Stimulated activated naive CD8-positive, alpha-beta T cell treated with anti-CD3 and anti-CD28 coated beads, Interleukin-15, amount 100 ng/mL, for 72 hours (primary cell): ENCODE measurements around the gene FNDC8.
A peak's percentile ranks its signal among the peaks of the same experiment; 100 is the strongest.

Experiments
- ATAC-seq: fragments of 150-1000 bp; cut with Tn5 transposase; 2 replicates; pipeline ENCODE4 v1.10.0; 2021; ENCODE audit warnings: mild to moderate bottlenecking, moderate library complexity
- DNase-seq, 2 donors: peaks; one replicate each; pipeline ENCODE4 v3.0.0; 2021 to 2022
- H3K27ac Mint-ChIP-seq, 2 donors: one replicate each; pipeline ENCODE4 v1.8.0; 2022; ENCODE audit warnings: mild to moderate bottlenecking in 2 of 2, mixed read lengths in 2 of 2, moderate library complexity in 2 of 2
- H3K27me3 Mint-ChIP-seq: one replicate; pipeline ENCODE4 v1.8.0; 2022; ENCODE audit warnings: mixed read lengths
- H3K4me1 Mint-ChIP-seq: one replicate; pipeline ENCODE4 v1.8.0; 2022; ENCODE audit warnings: mild to moderate bottlenecking, mixed read lengths
- H3K4me3 Mint-ChIP-seq, 2 donors: one replicate each; pipeline ENCODE4 v1.8.0; 2022; ENCODE audit warnings: mild to moderate bottlenecking in 2 of 2, mixed read lengths in 2 of 2, moderate library complexity in 1 of 2
- H3K9me3 Mint-ChIP-seq, 2 donors: one replicate each; pipeline ENCODE4 v1.8.0; 2022; ENCODE audit warnings: mixed read lengths in 2 of 2

FNDC8 gene

DNA sequence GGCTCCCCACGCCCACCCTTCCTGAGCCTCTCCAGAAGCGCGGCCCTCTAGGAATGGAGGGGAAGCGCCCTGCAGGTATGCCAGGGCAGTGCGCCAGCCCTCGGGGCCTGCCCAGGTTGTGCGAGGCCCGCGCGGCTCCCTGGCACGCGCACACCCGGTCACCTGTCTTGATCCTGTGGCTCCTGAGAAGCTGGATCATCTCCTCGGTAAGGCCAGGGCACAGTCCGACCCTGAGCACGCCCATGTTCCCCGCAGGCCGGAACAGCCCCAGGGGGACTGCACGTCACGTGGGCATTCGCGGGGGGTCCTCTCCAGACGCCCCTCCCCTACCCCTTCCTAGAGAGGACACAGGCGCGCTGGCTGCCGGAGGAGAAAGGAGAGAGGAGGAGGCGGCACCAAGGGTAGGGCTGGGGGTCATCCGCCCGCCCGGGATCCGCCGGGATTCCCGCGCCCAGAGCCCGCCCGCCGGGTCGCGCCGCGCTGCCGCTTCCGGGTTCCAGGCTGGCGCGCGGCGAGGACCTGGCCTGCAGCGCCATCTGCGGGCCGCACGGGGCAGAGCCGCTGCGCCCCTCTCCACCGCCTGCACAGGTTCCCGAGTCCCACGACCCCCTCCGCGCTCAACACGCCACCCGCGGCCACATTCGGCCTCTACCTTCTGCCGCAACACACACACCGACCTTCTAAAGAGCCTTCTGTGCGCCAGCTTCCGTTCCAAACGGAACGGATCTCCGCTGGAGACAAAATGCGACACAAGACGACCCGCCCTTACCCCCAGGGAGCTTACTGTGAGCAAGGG is 1.8 kb upstream of the FNDC8 start, which contains the start of gene RAD51D:
Gene RAD51D, minus strand, starts transcription at position 491 of the 796 bp plus-strand sequence. Its CDS starts 247 bp downstream, at position 244.
- DNase-seq (peak; percentile 85 to 86), ATAC-seq (peak; percentile 91)
- H3K4me1 Mint-ChIP-seq: peaks cover 43% of the 10 kb centered on the region
- H3K27me3 Mint-ChIP-seq: no peaks in the 10 kb centered on the region
- peak within 1 kb of the TSS; percentile 97 to 98 for H3K27ac Mint-ChIP-seq
- no peaks in the 10 kb centered on the region for H3K9me3 Mint-ChIP-seq
- H3K4me3 Mint-ChIP-seq: peak within 1 kb of the TSS; percentile 90 to 98

DNA sequence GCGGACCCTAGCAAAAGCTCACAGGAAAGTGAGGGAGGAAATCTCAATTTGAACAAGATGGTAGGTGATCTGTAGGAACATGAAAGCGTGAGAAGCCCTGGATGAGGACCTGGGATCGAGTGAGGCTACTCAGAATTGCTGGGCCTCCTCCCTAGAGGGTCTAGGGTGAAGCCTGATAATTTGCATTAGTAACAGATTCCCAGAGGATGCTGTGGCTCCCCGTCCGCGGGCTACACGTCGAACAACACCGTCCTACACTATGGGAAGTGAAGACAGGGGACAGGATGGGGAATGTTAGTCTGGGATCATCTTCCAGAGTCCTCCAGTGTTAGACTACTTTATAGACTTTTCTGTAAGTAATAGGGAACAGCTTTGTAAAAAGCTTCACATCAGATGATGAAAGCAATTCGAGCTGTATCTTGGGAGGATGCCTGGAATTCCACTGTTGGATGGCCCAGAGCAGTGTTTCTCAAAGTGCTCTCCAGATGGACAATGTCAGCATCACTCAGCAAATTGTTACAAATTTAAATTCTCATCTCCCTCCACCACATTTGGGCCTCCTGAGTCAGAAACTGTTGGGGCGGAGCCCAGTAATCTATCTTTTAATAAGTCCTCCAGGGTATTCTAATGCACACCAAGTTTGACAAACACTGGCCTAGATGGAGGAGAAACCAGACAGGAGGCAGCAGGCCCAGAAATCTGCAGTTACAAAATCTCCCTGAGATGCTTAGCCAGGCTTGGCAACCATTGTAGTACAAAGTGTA is 6.5 kb downstream of the FNDC8 start:
- H3K9me3 Mint-ChIP-seq: no peaks in the 10 kb centered on the region
- DNase-seq (no peak), ATAC-seq (no peak)
- no peak overlapping the region for H3K4me3 Mint-ChIP-seq
- H3K27me3 Mint-ChIP-seq: no peaks in the 10 kb centered on the region
- H3K4me1 Mint-ChIP-seq: peaks cover 8% of the 10 kb centered on the region
- peak overlapping the region in 1 of 2 donors; percentile 41 for H3K27ac Mint-ChIP-seq

DNA sequence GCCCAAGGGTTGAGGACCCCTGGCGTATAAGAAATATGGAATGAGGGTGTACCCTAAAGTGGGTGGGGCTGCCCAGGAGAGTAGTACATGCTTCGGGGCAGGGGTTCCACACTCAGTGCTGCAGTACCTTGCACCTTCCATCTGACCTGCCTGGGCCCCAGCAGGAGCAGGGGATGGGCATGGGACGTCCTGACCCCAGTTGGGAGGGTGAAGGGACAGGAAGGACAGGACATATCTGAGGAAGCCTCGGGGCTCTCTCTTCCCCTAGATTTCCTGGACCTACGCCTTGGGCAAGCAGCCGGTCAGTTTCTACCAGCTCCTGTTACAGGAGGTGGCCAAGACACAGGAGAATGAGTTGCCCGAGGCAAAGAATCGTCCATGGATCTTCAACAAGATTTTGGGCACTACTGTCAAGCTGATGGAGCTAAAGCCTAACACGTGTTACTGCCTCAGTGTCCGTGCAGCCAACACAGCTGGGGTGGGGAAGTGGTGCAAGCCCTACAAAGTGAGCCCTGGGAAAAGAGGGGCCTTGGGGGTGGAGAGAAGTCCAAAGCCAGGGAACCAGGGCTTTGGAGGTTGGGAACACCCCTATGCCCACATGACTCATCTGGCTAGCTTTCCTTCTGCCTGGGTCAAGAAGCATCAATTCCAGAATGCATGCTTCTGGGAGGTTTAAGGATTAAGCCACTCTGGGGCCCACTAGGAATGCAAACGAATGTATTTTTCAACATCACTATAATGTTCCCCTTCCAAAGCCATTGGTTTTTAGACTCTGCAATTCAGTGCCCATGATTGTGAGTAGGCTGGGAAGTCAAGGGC is 7.9 kb downstream of the FNDC8 start:
- Mint-ChIP-seq H3K27me3 (no peaks in the 10 kb centered on the region), H3K4me3 (no peak overlapping the region), H3K9me3 (no peaks in the 10 kb centered on the region), H3K27ac (no peak overlapping the region), H3K4me1 (peaks cover 9% of the 10 kb centered on the region)
- DNase-seq: no peak
- no peak for ATAC-seq

DNA sequence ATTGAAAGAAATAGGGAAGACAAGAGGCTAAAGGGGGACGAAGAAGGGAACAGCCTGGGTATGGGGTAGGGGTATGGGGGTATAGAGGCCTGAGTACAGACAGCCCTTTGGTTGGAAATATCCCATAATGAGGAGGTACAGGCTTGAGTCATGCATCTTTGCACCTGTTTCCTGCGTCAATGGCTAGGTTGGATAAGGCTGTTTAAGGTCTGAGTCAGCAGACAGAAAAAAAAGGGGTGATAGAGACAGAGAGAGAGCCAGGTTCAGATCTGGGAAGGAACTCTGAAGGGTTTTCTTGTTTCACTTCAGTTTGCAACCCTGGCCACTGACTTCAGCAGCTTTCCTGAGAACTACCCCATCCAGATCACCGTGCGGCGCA is 8.5 kb downstream of the FNDC8 start:
- Mint-ChIP-seq H3K27ac (peak overlapping the region in 1 of 2 donors; percentile 69), H3K4me3 (no peak overlapping the region), H3K9me3 (no peaks in the 10 kb centered on the region), H3K4me1 (peaks cover 9% of the 10 kb centered on the region), H3K27me3 (no peaks in the 10 kb centered on the region)
- DNase-seq: no peak
- ATAC-seq: peak; percentile 35

DNA sequence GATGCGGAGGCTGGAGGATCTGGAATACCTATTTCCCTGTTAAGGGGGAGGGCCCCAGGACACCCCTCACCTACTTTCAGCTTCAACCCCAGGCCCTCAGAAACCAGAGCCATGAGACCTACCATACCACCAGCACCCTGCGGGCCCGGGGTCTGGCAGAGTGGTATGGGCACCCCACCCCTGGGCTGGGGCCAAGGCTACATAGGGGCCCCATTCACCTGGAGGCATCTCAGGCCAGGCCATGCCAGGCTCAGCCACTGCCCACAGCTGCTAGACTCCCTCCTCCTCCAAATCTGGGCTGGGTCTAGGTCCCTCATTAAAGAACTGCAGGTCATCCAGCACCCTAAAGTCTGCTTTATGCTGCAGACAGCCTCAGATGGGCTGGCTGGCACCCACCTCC is 9.0 kb downstream of the FNDC8 start:
- Mint-ChIP-seq H3K4me3 (no peak overlapping the region), H3K4me1 (peaks cover 9% of the 10 kb centered on the region), H3K27ac (peak overlapping the region in 1 of 2 donors; percentile 69), H3K27me3 (no peaks in the 10 kb centered on the region), H3K9me3 (no peaks in the 10 kb centered on the region)
- no peak for DNase-seq
- ATAC-seq: peak; percentile 51

DNA sequence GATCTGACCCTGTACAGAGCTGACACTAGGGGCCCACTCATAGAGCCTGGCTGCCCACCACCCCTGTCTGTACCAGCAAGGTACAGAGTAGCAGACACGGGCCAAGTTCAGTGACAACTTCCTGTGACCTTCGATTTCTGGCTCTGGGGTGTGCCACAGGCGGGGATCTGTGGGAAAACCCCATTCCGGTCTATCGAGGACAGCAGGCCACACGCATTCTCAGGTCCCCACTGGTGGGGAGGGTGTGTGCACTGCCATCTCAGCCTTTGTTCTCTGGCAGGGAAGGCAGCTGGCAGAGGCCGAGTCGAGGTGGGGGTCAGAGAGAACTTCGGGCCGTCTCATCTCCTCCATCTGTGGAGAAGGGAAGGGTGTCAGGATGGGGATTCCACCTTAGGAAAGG is 10.7 kb downstream of the FNDC8 start:
- ATAC-seq (no peak), DNase-seq (no peak)
- Mint-ChIP-seq H3K27me3 (no peaks in the 10 kb centered on the region), H3K4me3 (no peak overlapping the region), H3K4me1 (peaks cover 9% of the 10 kb centered on the region), H3K9me3 (no peaks in the 10 kb centered on the region), H3K27ac (peak overlapping the region in 1 of 2 donors; percentile 63)

DNA sequence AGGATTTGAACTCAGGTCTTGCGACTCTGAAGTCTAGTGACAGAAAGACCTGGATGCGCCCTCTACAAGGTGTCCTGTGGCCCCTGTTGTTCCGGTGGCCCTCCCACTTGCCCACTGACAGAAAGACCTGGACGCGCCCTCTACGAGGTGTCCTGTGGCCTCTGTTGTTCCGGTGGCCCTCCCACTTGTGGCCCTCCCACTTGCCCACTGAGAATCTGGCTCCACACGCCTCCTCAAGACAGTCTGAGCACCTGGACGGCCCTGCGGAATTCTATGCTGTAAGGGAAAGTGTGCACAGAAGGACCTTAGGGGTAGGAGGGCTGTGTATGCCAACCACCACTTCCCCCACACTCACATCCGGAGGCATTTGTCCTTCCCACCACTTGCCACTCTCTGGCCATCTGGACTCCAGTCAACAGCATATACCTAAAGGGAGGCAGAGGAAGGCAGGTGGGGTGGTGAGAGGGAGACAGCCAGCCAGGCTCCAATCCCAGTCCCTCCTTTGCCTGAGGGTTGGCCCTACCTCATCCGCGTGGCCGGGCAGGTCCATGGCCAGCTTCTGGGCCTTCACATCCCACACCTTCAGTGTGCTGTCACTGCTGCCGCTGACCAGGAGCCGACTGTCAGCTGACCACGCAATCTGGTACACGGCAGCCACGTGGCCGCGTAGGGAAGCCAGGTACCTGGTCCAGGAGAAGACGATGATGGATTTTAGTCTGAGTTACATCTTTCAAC is 11.6 kb downstream of the FNDC8 start:
- Mint-ChIP-seq H3K4me3 (no peak overlapping the region), H3K27me3 (no peaks in the 10 kb centered on the region), H3K27ac (no peak overlapping the region), H3K4me1 (peaks cover 9% of the 10 kb centered on the region), H3K9me3 (no peaks in the 10 kb centered on the region)
- no peak for ATAC-seq
- no peak for DNase-seq

DNA sequence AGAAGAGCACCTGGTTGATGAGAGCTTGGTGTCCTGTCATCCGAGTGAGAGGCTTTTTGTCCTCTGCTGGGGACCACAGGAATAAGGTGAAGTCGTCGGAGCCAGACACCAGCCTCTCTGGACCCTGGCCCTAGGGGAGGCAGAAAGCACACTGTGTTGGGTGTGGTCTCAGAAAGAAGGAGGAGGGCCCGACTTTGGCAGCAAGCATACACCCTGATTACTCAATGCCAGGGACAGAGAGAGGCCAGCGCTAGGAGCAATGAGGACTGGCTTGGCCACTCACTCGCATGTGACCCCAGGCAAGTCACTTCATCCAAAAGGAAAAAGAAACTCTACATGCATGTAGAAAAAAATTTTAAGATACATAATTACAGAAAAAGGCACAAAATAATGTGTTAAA is 13.9 kb downstream of the FNDC8 start:
- Mint-ChIP-seq H3K4me3 (no peak overlapping the region), H3K27me3 (no peaks in the 10 kb centered on the region), H3K9me3 (no peaks in the 10 kb centered on the region), H3K4me1 (peaks cover 17% of the 10 kb centered on the region), H3K27ac (peak overlapping the region in 1 of 2 donors; percentile 74)
- DNase-seq (no peak), ATAC-seq (no peak)

DNA sequence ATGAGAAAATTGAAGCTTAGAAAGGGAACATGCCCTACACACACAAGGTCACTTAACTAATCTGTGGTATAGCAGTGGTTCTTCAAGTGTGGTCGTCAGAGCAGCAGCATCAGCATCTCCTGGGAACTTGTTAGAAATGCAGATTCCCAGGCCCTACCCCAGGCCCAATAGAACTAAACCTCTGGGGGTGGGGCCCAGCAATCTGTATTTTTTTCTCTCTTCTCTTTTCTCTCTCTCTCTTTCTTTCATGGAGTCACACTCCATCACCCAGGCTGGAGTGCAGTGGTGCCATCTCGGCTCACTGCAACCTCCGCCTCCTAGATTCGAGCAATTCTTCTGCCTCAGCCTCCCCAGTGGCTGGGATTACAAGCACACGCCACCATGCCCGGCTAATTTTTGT is 16.8 kb downstream of the FNDC8 start:
- H3K4me3 Mint-ChIP-seq: no peak overlapping the region
- peak overlapping the region; percentile 69 to 88 for H3K27ac Mint-ChIP-seq
- no peaks in the 10 kb centered on the region for H3K27me3 Mint-ChIP-seq

DNA sequence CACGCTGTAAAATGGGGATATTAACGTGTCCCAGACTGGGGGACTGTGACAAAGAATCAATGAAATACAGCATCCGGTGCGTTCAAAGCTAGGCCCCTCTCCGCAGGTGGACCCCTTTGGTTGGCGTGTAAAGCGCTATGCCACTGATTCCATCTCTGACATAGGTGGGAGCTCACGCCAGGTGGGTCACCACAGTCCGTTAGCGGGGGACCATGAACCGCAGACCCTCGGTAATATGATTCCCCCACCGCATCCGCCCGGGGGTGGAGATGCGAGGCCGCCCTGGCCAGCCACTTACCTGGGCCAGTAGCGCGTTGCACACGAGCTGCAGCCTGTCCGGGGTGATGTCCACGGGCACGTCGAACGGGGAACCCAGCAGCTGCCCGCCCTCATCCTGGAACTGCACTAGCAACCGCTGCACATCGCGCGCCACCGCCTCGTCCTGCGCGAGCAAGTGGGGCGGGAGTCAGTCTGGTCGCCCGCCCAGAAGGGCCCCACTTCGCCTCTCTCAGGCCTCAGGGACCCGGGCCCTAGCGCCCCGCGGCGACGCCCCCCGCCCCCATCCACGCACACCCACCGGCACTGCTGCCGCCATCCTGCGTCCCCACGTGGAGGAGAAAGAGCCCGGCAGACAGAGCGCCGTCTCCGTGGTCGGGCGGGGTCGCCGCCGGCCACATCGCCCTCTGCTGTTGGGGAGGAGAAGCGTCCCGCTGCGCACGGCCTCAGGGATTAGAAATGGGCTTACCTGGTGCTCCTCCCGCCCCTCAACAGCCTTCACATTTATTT is 20.5 kb downstream of the FNDC8 start, which contains the start of gene NLE1:
Gene NLE1, minus strand, starts transcription at position 623 of the 786 bp plus-strand sequence. Its CDS starts 28 bp downstream, at position 595.
- Mint-ChIP-seq H3K4me1 (peaks cover 21% of the 10 kb centered on the region), H3K27ac (peak within 1 kb of the TSS; percentile 76 to 78), H3K9me3 (no peaks in the 10 kb centered on the region), H3K4me3 (peak within 1 kb of the TSS; percentile 82 to 85), H3K27me3 (no peaks in the 10 kb centered on the region)
- peak; percentile 93 for DNase-seq
- peak; percentile 96 for ATAC-seq

More for the DNA sequence above, 16.8 kb downstream of the FNDC8 start:
- DNase-seq (no peak), ATAC-seq (no peak)
- H3K9me3 Mint-ChIP-seq: no peaks in the 10 kb centered on the region
- H3K4me1 Mint-ChIP-seq: peaks cover 21% of the 10 kb centered on the region

DNA sequence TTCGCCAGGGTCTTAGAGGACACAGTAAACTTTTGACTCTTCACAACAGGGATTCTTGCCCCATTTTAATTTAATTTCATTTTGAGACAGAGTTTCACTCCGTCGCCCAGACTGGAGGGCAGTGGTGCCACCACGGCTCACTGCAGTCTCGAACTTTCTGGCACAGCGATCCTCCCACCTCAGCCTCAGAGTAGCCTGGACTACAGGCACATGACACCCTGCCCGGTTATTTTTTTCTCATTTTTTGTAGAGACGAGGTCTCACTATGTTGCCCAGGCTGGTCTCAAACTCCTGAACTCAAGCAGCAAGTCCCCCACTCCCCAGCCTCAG is 21.0 kb downstream of the FNDC8 start:
- H3K27ac Mint-ChIP-seq: peak overlapping the region; percentile 22 to 78
- no peaks in the 10 kb centered on the region for H3K27me3 Mint-ChIP-seq
- H3K4me1 Mint-ChIP-seq: peaks cover 21% of the 10 kb centered on the region
- peak; percentile 30 for ATAC-seq
- no peaks in the 10 kb centered on the region for H3K9me3 Mint-ChIP-seq
- DNase-seq: no peak
- H3K4me3 Mint-ChIP-seq: peak overlapping the region; percentile 82 to 85

DNA sequence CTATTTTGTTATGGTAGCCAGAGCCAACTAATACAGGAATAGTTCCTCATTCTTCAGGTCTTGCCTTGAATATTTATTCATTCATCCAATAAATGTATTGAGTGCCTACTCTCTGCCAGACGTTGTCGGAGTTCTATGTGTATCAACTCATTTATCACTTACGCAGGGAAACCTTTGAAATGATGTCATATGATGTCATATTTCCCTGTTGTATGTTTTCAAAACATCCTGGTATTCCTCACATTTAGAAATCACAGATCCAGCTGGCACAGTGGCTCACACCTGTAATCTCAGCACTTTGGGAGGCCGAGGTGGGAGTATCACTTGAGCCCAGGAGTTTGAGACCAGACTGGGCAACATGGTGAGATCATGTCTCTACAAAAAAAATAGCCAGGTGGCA is 23.4 kb downstream of the FNDC8 start:
- Mint-ChIP-seq H3K4me3 (no peak overlapping the region), H3K27ac (no peak overlapping the region), H3K27me3 (no peaks in the 10 kb centered on the region), H3K9me3 (no peaks in the 10 kb centered on the region), H3K4me1 (peaks cover 18% of the 10 kb centered on the region)
- DNase-seq (no peak), ATAC-seq (no peak)

DNA sequence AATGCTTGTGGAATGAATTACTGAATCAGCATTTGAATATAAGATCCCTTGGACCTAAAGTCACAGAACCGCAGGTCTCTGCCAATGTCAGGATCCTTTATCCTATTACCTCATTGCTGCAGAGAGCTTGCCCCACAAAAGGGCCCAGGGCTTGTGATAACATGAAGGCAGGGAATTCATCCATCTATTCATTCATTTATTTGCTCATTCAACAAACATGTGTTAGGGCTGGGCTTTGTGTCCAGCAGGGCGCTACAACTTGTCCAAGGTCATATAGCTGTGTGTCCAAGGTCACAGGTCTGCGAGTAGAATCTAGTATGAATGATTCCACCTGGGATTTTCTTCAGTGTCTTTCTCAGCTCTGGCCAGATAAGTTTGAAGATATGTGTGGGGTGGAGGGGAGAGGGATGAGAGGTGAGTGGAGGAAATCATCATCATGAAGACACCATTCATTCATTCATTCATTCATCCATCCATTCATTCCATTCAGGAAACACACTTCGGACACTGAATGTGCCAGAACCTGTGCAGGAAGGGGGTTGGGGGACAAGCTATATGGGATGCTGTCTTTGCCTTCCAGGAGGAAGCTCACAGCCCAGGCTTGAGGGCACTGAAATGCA is 24.9 kb downstream of the FNDC8 start:
- no peak overlapping the region for H3K4me3 Mint-ChIP-seq
- no peaks in the 10 kb centered on the region for H3K27me3 Mint-ChIP-seq
- no peak for ATAC-seq
- no peaks in the 10 kb centered on the region for H3K9me3 Mint-ChIP-seq
- peaks cover 5% of the 10 kb centered on the region for H3K4me1 Mint-ChIP-seq
- DNase-seq: no peak
- H3K27ac Mint-ChIP-seq: no peak overlapping the region

DNA sequence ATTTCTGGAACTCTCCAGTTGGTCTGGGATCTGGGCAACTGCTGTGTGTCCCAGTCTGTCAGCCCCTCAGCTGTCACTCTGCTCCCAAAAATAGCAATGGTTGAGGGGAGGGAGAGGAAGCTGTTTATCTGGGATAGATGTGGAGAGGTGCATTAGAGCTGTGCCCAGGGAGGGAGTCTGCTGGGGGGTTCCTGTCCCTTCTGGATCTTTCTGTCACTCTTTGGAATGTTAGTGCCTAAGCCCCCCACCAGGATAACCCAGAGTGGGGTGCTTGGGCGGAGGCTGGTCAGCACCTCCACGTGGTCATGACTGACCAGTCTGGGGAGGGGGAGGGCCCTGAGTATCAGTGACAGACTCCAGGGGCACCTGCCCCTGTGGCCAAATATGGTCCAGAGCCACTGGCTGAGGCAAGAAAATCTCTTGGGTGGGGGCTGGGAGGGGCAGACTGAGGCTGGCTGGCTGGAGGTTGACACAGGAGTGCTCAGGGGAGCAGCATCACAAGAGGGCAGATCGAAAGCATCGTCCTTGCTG is 26.0 kb downstream of the FNDC8 start, which contains the start of gene UNC45B:
Gene UNC45B, plus strand, starts transcription at position 443 of the 531 bp plus-strand sequence. CDS start 447 bp downstream, outside the sequence.
- ATAC-seq (no peak), DNase-seq (no peak)
- Mint-ChIP-seq H3K9me3 (no peaks in the 10 kb centered on the region), H3K4me1 (peaks cover 2% of the 10 kb centered on the region), H3K27ac (peak within 1 kb of the TSS; percentile 19 to 69), H3K27me3 (no peaks in the 10 kb centered on the region), H3K4me3 (no peak within 1 kb of the TSS)
